Activated CD8-positive, alpha-beta memory T cell treated with anti-CD3 and anti-CD28 coated beads, Interleukin-2, amount 50 U/mL, for 1 hour (primary cell): ENCODE data around the gene EXOC6.

Source experiments
- DNase-seq: peaks from one replicate; pipeline ENCODE4 v3.0.0-alpha.2; 2020; ENCODE audit errors: extremely low read depth

Gene EXOC6

GRCh38 chr10:93064874-93065660, 216.7 kb downstream of the EXOC6 start:
- DNase-seq: no peak

GRCh38 chr10:93065675-93066543, 217.6 kb downstream of the EXOC6 start:
- no peak for DNase-seq

- DNase-seq: no peak
These were observed 218.2 kb downstream of the EXOC6 start for GRCh38 chr10:93066544-93066913.

GRCh38 chr10:93067443-93068365, 219.4 kb downstream of the EXOC6 start:
- DNase-seq: no peak

- DNase-seq: no peak
These were observed 220.3 kb downstream of the EXOC6 start for GRCh38 chr10:93068411-93069244.

GRCh38 chr10:93069245-93069561, 220.9 kb downstream of the EXOC6 start:
- no peak for DNase-seq

- no peak for DNase-seq
These were observed 222.3 kb downstream of the EXOC6 start for GRCh38 chr10:93070378-93071176.

GRCh38 chr10:93071177-93071472, 222.8 kb downstream of the EXOC6 start:
- DNase-seq: no peak

- no peak for DNase-seq
These were observed 223.4 kb downstream of the EXOC6 start for GRCh38 chr10:93071674-93072224.

- DNase-seq: no peak
These were observed 223.9 kb downstream of the EXOC6 start for GRCh38 chr10:93072225-93072712.

- no peak for DNase-seq
These were observed 224.6 kb downstream of the EXOC6 start for GRCh38 chr10:93072713-93073538.

- no peak for DNase-seq
These were observed 225.3 kb downstream of the EXOC6 start, which contains the start of gene CYP26A1 for GRCh38 chr10:93073539-93074146. TSS of gene CYP26A1 (plus strand) at chr10:93073893. CDS start at chr10:93073935, 42 bp downstream.

- no peak for DNase-seq
These were observed 225.9 kb downstream of the EXOC6 start for GRCh38 chr10:93074147-93074596.

GRCh38 chr10:93074597-93075368, 226.5 kb downstream of the EXOC6 start:
- DNase-seq: no peak

- no peak for DNase-seq
These were observed 227.3 kb downstream of the EXOC6 start for GRCh38 chr10:93075369-93076221.

- no peak for DNase-seq
These were observed 228.6 kb downstream of the EXOC6 start for GRCh38 chr10:93076871-93077270.

GRCh38 chr10:93077860-93078337, 229.6 kb downstream of the EXOC6 start:
- DNase-seq: no peak
